Prostate gland (tissue), 2 donors: ENCODE measurements around the gene CHERP. TPM values are rescaled to one million over a fixed set of nuclear protein-coding genes. Genes with fewer than 3 reads are reported as not detected.
A peak's percentile ranks its signal among the peaks of the same experiment; 100 is the strongest.

Experiments used
- DNase-seq: peaks from one replicate; pipeline ENCODE4 v3.0.0-alpha.2; 2019; ENCODE audit warnings: low spot score
- H3K27ac ChIP-seq, 2 donors: fragments of 200-600 bp; sonication (generic); 2 replicates each; pipeline ENCODE4 v1.5.1; 2017 to 2019
- H3K27me3 ChIP-seq: fragments of 200-600 bp; sonication (generic); replicated peaks from 2 replicates; pipeline ENCODE4 v1.5.1; 2019; ENCODE audit not compliant: insufficient read depth
- H3K36me3 ChIP-seq, 2 donors: fragments of 200-600 bp; sonication (generic); 1 replicate in 1 of 2; 2 replicates in 1 of 2; pipeline versions ENCODE4 v1.5.1 to v1.8.1; 2017 to 2019
- H3K4me1 ChIP-seq: fragments of 200-600 bp; sonication (generic); replicated peaks from 2 replicates; pipeline ENCODE4 v1.5.1; 2019
- H3K4me3 ChIP-seq, 2 donors: fragments of 200-600 bp; sonication (generic); 2 replicates each; pipeline ENCODE4 v1.5.1; 2017 to 2019
- H3K9me3 ChIP-seq: fragments of 200-600 bp; sonication (generic); 2 replicates; pipeline ENCODE4 v1.5.1; 2017
- POLR2A ChIP-seq: fragments of 450-650 bp; IDR thresholded peaks from one replicate; pipeline ENCODE4 v1.6.1; 2016; ENCODE audit warnings: antibody characterized with exemption, mild to moderate bottlenecking
- POLR2AphosphoS5 ChIP-seq: sonication (generic); formaldehyde crosslinking; IDR thresholded peaks from one replicate; pipeline ENCODE4 v1.6.1; 2017; ENCODE audit warnings: antibody characterized with exemption
- WGBS: methylation state at CpG from one replicate; pipeline ENCODE4 v1.1.5; 2018; 5-methylcytosine and 5-hydroxymethylcytosine counted together
- intact Hi-C: fragments of 100-400 bp; cut with DNase I; formaldehyde crosslinking; loops from one replicate; pipeline ENCODE4 v1.14.2; 2022
- total RNA-seq, 2 donors: library from RNA; depleted of rRNA; stranded (reverse); fragments of >200 nt; gene quantifications; one replicate each; pipeline ENCODE4 v1.1.0, GENCODE V29; 2016
- TF ChIP-seq, protein P1 (sequence below), 4 experiments: fragments of 200-600 bp in 2 of 4; fragments of 450-650 bp in 2 of 4; sonication (generic) in 2 of 4; IDR thresholded peaks; 1 replicate in 3 of 4; 2 replicates in 1 of 4; pipeline ENCODE4 v1.5.1; 2016 to 2019; ENCODE audit warnings: antibody characterized with exemption in 4 of 4, mild to moderate bottlenecking in 2 of 4, moderate library complexity in 2 of 4

CHERP gene
- total RNA-seq, 2 donors from 2014 or later = 20.9 to 32.7 TPM

DNA sequence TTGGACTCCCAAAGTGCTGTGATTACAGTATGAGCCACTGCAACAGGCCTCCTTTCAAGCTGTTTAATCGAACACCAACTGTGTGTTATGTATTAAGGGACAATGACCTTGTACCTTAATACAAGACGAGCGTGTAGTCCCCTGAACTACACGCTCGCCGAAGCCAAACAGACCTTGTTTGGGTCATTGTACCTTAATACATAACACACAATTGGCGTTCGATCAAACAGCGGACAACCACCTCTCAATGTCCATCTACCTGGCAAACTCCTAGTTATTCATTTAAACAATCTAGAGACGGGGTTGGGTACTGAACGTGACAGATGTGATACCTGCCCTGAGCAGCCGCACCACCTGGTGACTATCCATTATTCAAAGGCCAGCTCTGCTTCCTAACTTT, 1.3 kb downstream of the CHERP start:
- 82% methylated on average over 12 of the region's 12 CpGs for WGBS

DNA sequence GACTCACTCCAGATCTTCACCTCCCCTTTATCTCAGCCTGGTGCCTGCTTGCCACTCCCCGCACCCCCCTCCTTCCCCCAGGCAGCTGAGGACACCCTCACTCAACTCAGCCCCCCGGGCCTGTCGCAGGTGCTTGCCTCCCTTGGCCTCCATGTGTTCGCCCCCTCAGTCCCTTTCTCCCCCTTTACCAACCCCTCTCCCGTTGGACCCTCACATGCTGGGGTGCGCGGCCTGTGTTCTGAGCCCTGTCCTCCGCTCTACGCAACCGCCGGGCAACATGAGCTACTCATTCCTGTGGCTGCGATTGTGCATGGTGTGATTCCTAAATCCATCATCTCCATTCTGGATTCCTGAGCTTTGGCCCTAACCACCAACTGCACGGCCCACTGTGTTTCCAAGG, 5.1 kb downstream of the CHERP start:
- intact Hi-C loops = no loop called here
- WGBS = 94% methylated on average over 13 of the region's 13 CpGs

More for the DNA sequence above, 1.3 kb downstream of the CHERP start:
- no peaks in the 10 kb centered on the region for H3K27me3 ChIP-seq
- H3K4me1 ChIP-seq = peaks cover 22% of the 10 kb centered on the region
- H3K4me3 ChIP-seq = peak overlapping the region in 1 of 2 donors; percentile 93
- TF ChIP-seq, protein P1, sequence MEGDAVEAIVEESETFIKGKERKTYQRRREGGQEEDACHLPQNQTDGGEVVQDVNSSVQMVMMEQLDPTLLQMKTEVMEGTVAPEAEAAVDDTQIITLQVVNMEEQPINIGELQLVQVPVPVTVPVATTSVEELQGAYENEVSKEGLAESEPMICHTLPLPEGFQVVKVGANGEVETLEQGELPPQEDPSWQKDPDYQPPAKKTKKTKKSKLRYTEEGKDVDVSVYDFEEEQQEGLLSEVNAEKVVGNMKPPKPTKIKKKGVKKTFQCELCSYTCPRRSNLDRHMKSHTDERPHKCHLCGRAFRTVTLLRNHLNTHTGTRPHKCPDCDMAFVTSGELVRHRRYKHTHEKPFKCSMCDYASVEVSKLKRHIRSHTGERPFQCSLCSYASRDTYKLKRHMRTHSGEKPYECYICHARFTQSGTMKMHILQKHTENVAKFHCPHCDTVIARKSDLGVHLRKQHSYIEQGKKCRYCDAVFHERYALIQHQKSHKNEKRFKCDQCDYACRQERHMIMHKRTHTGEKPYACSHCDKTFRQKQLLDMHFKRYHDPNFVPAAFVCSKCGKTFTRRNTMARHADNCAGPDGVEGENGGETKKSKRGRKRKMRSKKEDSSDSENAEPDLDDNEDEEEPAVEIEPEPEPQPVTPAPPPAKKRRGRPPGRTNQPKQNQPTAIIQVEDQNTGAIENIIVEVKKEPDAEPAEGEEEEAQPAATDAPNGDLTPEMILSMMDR (IDR thresholded peaks at IDR 0.05) = no peak
- intact Hi-C loops = no loop called here
- no peaks in the 10 kb centered on the region for H3K9me3 ChIP-seq
- no peaks in the 10 kb centered on the region for H3K36me3 ChIP-seq
- no peak overlapping the region for H3K27ac ChIP-seq
- DNase-seq = no peak

GRCh38 chr19:16536130-16536529, 6.1 kb downstream of the CHERP start:
- Histone ChIP-seq H3K36me3 (peaks cover 25 to 44% of the 10 kb centered on the region in 2 donors), H3K4me1 (peaks cover 9% of the 10 kb centered on the region), H3K4me3 (no peak overlapping the region), H3K27me3 (no peaks in the 10 kb centered on the region), H3K9me3 (no peaks in the 10 kb centered on the region), H3K27ac (no peak overlapping the region)
- intact Hi-C loops = no loop called here
- 89% methylated on average over 9 of the region's 9 CpGs for WGBS
- TF ChIP-seq, protein P1 (IDR thresholded peaks at IDR 0.05) = no peak
- no peak for TF ChIP-seq POLR2AphosphoS5
- no peak for TF ChIP-seq POLR2A
- no peak for DNase-seq

More for the DNA sequence above, 5.1 kb downstream of the CHERP start:
- Histone ChIP-seq H3K36me3 (peaks cover 16 to 34% of the 10 kb centered on the region in 2 donors), H3K27me3 (no peaks in the 10 kb centered on the region), H3K4me1 (peaks cover 12% of the 10 kb centered on the region), H3K9me3 (no peaks in the 10 kb centered on the region), H3K4me3 (no peak overlapping the region), H3K27ac (no peak overlapping the region)
- DNase-seq = no peak
- TF ChIP-seq POLR2A (no peak), POLR2AphosphoS5 (no peak)
- TF ChIP-seq, protein P1 (IDR thresholded peaks at IDR 0.05) = no peak

DNA sequence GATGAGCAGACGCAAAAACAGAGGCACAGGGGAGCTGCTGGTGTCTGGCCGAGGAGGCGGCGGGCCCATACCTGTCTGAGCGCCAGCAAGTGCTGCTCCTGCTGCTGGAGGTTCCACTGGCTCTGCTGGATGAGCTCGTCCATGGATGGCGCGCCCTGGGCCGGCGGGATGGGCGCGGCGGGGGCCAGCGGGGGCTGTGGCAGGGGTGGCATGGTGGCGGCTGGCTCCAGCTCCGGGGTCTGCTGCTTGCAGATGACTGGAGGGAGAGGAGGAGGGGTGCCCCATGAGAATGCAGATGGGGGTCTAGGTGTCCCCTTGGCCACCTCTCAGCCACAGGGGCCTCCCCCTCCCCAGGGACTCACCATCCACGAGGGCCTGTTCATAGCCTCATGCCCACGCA, 6.9 kb downstream of the CHERP start:
- H3K4me3 ChIP-seq = no peak overlapping the region
- H3K27ac ChIP-seq = no peak overlapping the region
- 90% methylated on average over 18 of the region's 18 CpGs for WGBS
- H3K9me3 ChIP-seq = no peaks in the 10 kb centered on the region
- peaks cover 4% of the 10 kb centered on the region for H3K4me1 ChIP-seq
- H3K36me3 ChIP-seq = peaks cover 33 to 52% of the 10 kb centered on the region in 2 donors
- no peak for DNase-seq
- TF ChIP-seq POLR2A (no peak), POLR2AphosphoS5 (no peak)
- TF ChIP-seq, protein P1 (IDR thresholded peaks at IDR 0.05) = no peak
- intact Hi-C loops = no loop called here
- no peaks in the 10 kb centered on the region for H3K27me3 ChIP-seq

- Histone ChIP-seq H3K9me3 (no peaks in the 10 kb centered on the region), H3K27ac (no peak overlapping the region), H3K36me3 (peaks cover 45 to 61% of the 10 kb centered on the region in 2 donors), H3K4me1 (no peaks in the 10 kb centered on the region), H3K27me3 (no peaks in the 10 kb centered on the region), H3K4me3 (no peak overlapping the region)
- WGBS = 93% methylated on average over 47 of the region's 47 CpGs
- TF ChIP-seq POLR2AphosphoS5 = no peak
- DNase-seq = no peak
- intact Hi-C loops = no loop called here
Measured at GRCh38 chr19:16532440-16533234, 9.6 kb downstream of the CHERP start.
